ENCODE measurements around the gene SPDYE1.

GRCh38 chr7:44046321-44047061 is 48.8 kb downstream of the SPDYE1 start:
- TF ChIP-seq CTCF (IDR thresholded peaks at IDR 0.05) (no peak), POLR2AphosphoS5 (IDR thresholded peaks at IDR 0.05; ENCODE audit: low read depth, low read length) (no peak)
